ENCODE results near the gene AUTS2.

GRCh38 chr7:70066844-70067243 lies 468.6 kb downstream of the AUTS2 start:
- TF ChIP-seq EZH2 (IDR thresholded peaks at IDR 0.05; ENCODE audit: low read depth, unreplicated experiment) = no peak
- no peak for TF ChIP-seq POLR2AphosphoS5 (IDR thresholded peaks at IDR 0.05; ENCODE audit: low read depth)
- no peak for TF ChIP-seq CTCF (conservative IDR thresholded peaks at IDR 0.05; ENCODE audit: low read depth in 2 of 2)

Data from GM23338 (cell line).